ENCODE results near the gene CACUL1.
"Not testable (repeated sequence)": the region's sequence is repeated elsewhere in the genome, so short reads cannot be mapped to it uniquely, and the experiment has no call there.

CACUL1 gene

GRCh38 chr10:118682533-118682932, 72.2 kb downstream of the CACUL1 start:
- ChIA-PET POLR2A (ENCODE audit: low non-redundant PET) (no interaction called here), CTCF (interaction anchor here (0.7 kb wide), 1 partner anchor 279 kb away, joined by 3 read pairs; no protein-coding TSS in a partner anchor)
- no peak for DNase-seq (ENCODE audit: low spot score)
- TF ChIP-seq CTCF (conservative IDR thresholded peaks at IDR 0.05; ENCODE audit: low read depth), result no peak
- no peak overlapping the region for H3K27ac ChIP-seq

DNA sequence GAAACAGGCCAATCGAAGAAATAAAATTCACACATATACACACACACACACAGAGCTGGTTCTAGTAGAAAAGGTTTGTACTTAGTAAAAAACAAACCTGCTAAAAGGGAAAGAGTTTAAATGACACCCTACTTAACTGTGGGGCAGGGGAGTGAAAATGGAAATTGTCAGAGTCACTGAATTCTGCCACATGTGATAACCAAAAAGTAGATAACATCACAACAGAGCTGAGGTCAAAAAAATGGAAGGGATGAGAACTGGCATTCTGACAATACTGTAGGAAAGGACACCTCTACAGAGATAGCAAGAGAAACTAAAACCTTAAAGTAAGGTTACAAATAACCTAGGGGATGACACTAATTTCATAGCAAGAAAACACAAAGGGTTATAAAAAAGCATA, 74.6 kb downstream of the CACUL1 start:
- TF ChIP-seq CTCF (conservative IDR thresholded peaks at IDR 0.05; ENCODE audit: low read depth), result no peak
- DNase-seq (ENCODE audit: low spot score), result no peak
- no peak overlapping the region for H3K27ac ChIP-seq
- POLR2A ChIA-PET (ENCODE audit: low non-redundant PET), result no interaction called here
- CTCF ChIA-PET, result interaction anchor here (0.7 kb wide), 1 partner anchor 732 kb away, joined by 4 read pairs; no protein-coding TSS in a partner anchor

GRCh38 chr10:118674226-118674919, 80.4 kb downstream of the CACUL1 start:
- TF ChIP-seq CTCF (conservative IDR thresholded peaks at IDR 0.05; ENCODE audit: low read depth), result no peak
- POLR2A ChIA-PET (ENCODE audit: low non-redundant PET), result no interaction called here
- CTCF ChIA-PET, result interaction anchor here (0.6 to 1.5 kb wide), 6 partner anchors 10 to 901 kb away, joined by 3 to 4 read pairs (median 3); no protein-coding TSS in a partner anchor
- H3K27ac ChIP-seq, result no peak overlapping the region
- no peak for DNase-seq (ENCODE audit: low spot score)

DNA sequence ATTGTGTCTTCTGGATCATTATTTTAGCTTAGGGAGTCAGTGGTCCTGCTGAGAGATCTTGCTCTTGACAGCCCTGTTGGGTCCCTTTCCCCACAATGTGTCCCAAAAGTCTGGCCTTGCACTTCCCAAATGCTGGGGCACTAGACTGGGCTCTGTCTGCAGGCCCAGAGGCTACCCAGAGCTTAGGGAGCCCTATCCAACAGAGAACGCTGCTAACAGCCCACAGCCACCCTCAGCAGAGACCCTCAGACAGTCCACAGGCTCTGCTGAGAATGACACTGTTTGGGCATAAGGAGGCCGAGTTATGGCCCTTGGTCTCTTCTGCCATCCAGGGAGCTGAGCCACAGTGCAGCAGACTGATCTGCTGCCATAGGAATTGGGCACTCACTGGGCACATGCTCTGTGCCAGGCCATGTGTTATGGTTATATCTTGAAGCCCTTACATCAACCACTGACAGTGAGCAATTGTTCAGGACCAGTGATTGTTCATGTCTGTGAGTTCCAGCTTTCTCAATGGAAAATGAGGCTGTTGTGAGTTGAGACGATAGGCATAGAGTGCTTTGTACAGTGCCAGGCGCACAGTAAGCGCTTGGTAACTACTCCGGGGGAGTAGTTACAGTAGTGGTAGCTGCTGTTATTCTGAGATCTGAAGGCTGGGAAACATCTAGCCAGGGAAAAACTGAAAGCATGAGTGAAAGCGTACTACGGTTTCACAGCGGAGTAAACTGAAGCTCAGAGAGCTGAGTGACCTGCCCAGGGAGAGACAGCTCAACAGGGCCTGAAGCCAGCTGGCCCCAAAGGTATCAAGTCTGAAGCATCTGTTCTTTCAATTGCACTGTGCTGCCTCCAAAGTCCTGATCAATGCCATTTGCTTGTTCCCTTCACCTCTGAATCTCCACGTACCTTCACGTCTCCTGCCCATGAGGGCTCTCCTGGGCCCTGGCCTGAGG, 81.7 kb downstream of the CACUL1 start:
- ChIA-PET CTCF (interaction anchor here (1.5 kb wide), 1 partner anchor 105 kb away, joined by 4 read pairs; no protein-coding TSS in a partner anchor), POLR2A (ENCODE audit: low non-redundant PET) (no interaction called here)
- DNase-seq (ENCODE audit: low spot score), result no peak
- TF ChIP-seq CTCF (conservative IDR thresholded peaks at IDR 0.05; ENCODE audit: low read depth), result no peak
- no peak overlapping the region for H3K27ac ChIP-seq

- no peak for TF ChIP-seq CTCF (conservative IDR thresholded peaks at IDR 0.05; ENCODE audit: low read depth)
- CTCF ChIA-PET, result interaction anchor here (0.6 kb wide), 1 partner anchor 38 kb away, joined by 6 read pairs; no protein-coding TSS in a partner anchor
- POLR2A ChIA-PET (ENCODE audit: low non-redundant PET), result no interaction called here
- H3K27ac ChIP-seq, result no peak overlapping the region
- DNase-seq (ENCODE audit: low spot score), result no peak
Observed at GRCh38 chr10:118672153-118672552, 82.6 kb downstream of the CACUL1 start.

GRCh38 chr10:118671221-118671620, 83.5 kb downstream of the CACUL1 start:
- POLR2A ChIA-PET (ENCODE audit: low non-redundant PET); H3K27ac ChIP-seq; DNase-seq (ENCODE audit: low spot score); CTCF ChIA-PET: not testable (repeated sequence)

Measured in RWPE1 (cell line).